H1 (cell line): ENCODE data around the gene OAT. TPM values are rescaled to one million over a fixed set of nuclear protein-coding genes. Genes with fewer than 3 reads are reported as not detected.

Source experiments
- CTCF ChIA-PET: fragments of 300-600 bp; sonication (Branson Sonifier 250); formaldehyde crosslinking; loops from one replicate; lab custom pipeline; 2021; ENCODE audit not compliant: partially characterized antibody; lab: Charles Lee
- POLR2A ChIA-PET: fragments of 300-600 bp; sonication (Branson Sonifier 250); formaldehyde crosslinking; loops from one replicate; lab custom pipeline; 2021; ENCODE audit warnings: inconsistent platforms; ENCODE audit not compliant: partially characterized antibody; lab: Charles Lee
- DNase-seq, 2 experiments: peaks; one replicate each; pipeline versions ENCODE4 v3.0.0 to v3.0.0-alpha.2; 2010 to 2022; ENCODE audit warnings: low spot score in 2 of 2, low read depth in 1 of 2, mixed read lengths in 1 of 2
- FAIRE-seq: peaks from 2 replicates; lab custom pipeline; 2011; peaks lifted over from hg19 to GRCh38; lab: Jason Lieb, UNC
- H2AFZ ChIP-seq: 2 replicates; pipeline ENCODE4 v1.8.1; 2012; ENCODE audit warnings: low read length, inconsistent platforms
- H2AK5ac ChIP-seq: 2 replicates; pipeline ENCODE4 v1.6.1; 2013; ENCODE audit warnings: low read depth, low read length
- H2BK120ac ChIP-seq: replicated peaks from 2 replicates; pipeline ENCODE3; 2013; ENCODE audit warnings: low read depth, low read length, inconsistent platforms
- H2BK12ac ChIP-seq: 2 replicates; pipeline ENCODE4 v1.6.1; 2013; ENCODE audit warnings: low read depth, low read length
- H2BK15ac ChIP-seq: 2 replicates; pipeline ENCODE4 v1.6.1; 2013; ENCODE audit warnings: low read length
- H2BK20ac ChIP-seq: 2 replicates; pipeline ENCODE4 v1.6.1; 2013; ENCODE audit warnings: low read length
- H2BK5ac ChIP-seq: 2 replicates; pipeline ENCODE4 v1.6.1; 2013; ENCODE audit warnings: low read depth, low read length
- H3K14ac ChIP-seq: 2 replicates; pipeline ENCODE4 v1.6.1; 2013; ENCODE audit warnings: inconsistent platforms; ENCODE audit not compliant: insufficient read length
- H3K18ac ChIP-seq: 2 replicates; pipeline ENCODE4 v1.6.1; 2013; ENCODE audit warnings: low read length; ENCODE audit errors: extremely low read depth
- H3K23ac ChIP-seq: 2 replicates; pipeline ENCODE4 v1.6.1; 2013; ENCODE audit warnings: inconsistent platforms; ENCODE audit not compliant: insufficient read length
- H3K23me2 ChIP-seq: 2 replicates; pipeline ENCODE4 v1.6.1; 2013; ENCODE audit warnings: low read depth, low read length
- H3K27ac ChIP-seq: 2 replicates; pipeline ENCODE4 v1.6.1; 2011; ENCODE audit warnings: low read depth, low read length, inconsistent platforms
- H3K27me3 ChIP-seq, 4 experiments: replicated peaks in 1 of 4; 1 replicate in 1 of 4; 2 replicates in 3 of 4; pipeline versions ENCODE4 v1.6.1 to v1.8.1; 2011 to 2013; ENCODE audit warnings: low read length in 3 of 4, mild to moderate bottlenecking in 3 of 4, inconsistent platforms in 2 of 4, mixed read lengths in 2 of 4, moderate library complexity in 1 of 4; ENCODE audit not compliant: control insufficient read depth in 3 of 4, insufficient read depth in 3 of 4; ENCODE audit errors: extremely low read depth in 1 of 4
- H3K36me3 ChIP-seq, 4 experiments: 2 replicates each; pipeline versions ENCODE4 v1.6.1 to v1.8.1; 2011 to 2013; ENCODE audit warnings: mild to moderate bottlenecking in 4 of 4, low read length in 3 of 4, moderate library complexity in 2 of 4, control low read depth in 1 of 4, inconsistent platforms in 1 of 4; ENCODE audit not compliant: insufficient read depth in 4 of 4, control insufficient read depth in 2 of 4
- H3K4ac ChIP-seq: replicated peaks from 2 replicates; pipeline ENCODE3; 2013; ENCODE audit warnings: low read length, low read depth, mixed read lengths, inconsistent platforms; ENCODE audit not compliant: insufficient read length
- H3K4me1 ChIP-seq, 4 experiments: replicated peaks in 1 of 4; 1 replicate in 1 of 4; 2 replicates in 3 of 4; pipeline versions ENCODE4 v1.6.1 to v1.8.1; 2011 to 2013; ENCODE audit warnings: low read length in 3 of 4, inconsistent platforms in 2 of 4, mixed read lengths in 1 of 4; ENCODE audit not compliant: insufficient read depth in 4 of 4, control insufficient read depth in 3 of 4
- H3K4me2 ChIP-seq, 2 experiments: 2 replicates each; pipeline versions ENCODE4 v1.6.1 to v1.8.1; 2011 to 2013; ENCODE audit warnings: low read depth in 2 of 2, low read length in 2 of 2, control low read depth in 1 of 2, inconsistent platforms in 1 of 2, mild to moderate bottlenecking in 1 of 2; ENCODE audit not compliant: insufficient read depth in 1 of 2
- H3K4me3 ChIP-seq, 4 experiments: fragments of 200-600, 300-600 bp in 1 of 4; sonication (generic), shearing (Covaris generic), sonication (Bioruptor Twin) in 1 of 4; 2 replicates each; pipeline versions ENCODE4 v1.5.1 to v1.8.1; 2011 to 2016; ENCODE audit warnings: low read length in 4 of 4, low read depth in 3 of 4, control low read depth in 2 of 4, inconsistent platforms in 2 of 4, mild to moderate bottlenecking in 2 of 4, mixed read lengths in 1 of 4, moderate library complexity in 1 of 4; ENCODE audit not compliant: insufficient read depth in 2 of 4; ENCODE audit errors: extremely low read depth in 1 of 4
- H3K56ac ChIP-seq: replicated peaks from 2 replicates; pipeline ENCODE3; 2013; ENCODE audit warnings: low read depth, mild to moderate bottlenecking, mixed read lengths, low read length, inconsistent platforms; ENCODE audit not compliant: insufficient read length
- H3K79me1 ChIP-seq: 2 replicates; pipeline ENCODE4 v1.6.1; 2013; ENCODE audit warnings: low read depth, low read length, control low read depth
- H3K79me2 ChIP-seq, 2 experiments: 2 replicates each; pipeline versions ENCODE4 v1.6.1 to v1.8.1; 2012 to 2013; ENCODE audit warnings: low read length in 2 of 2, mild to moderate bottlenecking in 2 of 2, inconsistent platforms in 1 of 2; ENCODE audit not compliant: insufficient read depth in 2 of 2, control insufficient read depth in 1 of 2
- H3K9ac ChIP-seq, 4 experiments: replicated peaks in 1 of 4; 1 replicate in 1 of 4; 2 replicates in 3 of 4; pipeline versions ENCODE4 v1.6.1 to v1.8.1; 2011 to 2013; ENCODE audit warnings: low read depth in 3 of 4, low read length in 3 of 4, control low read depth in 2 of 4, mild to moderate bottlenecking in 2 of 4, moderate library complexity in 2 of 4, inconsistent platforms in 1 of 4; ENCODE audit errors: extremely low read depth in 1 of 4
- H3K9me3 ChIP-seq, 2 experiments: 2 replicates each; pipeline versions ENCODE4 v1.6.1 to v1.8.1; 2012 to 2013; ENCODE audit warnings: mild to moderate bottlenecking in 2 of 2, moderate library complexity in 2 of 2, control low read depth in 1 of 2, inconsistent platforms in 1 of 2, low read depth in 1 of 2, low read length in 1 of 2, mixed read lengths in 1 of 2; ENCODE audit not compliant: insufficient read depth in 2 of 2
- H4K20me1 ChIP-seq, 2 experiments: replicated peaks in 1 of 2; 2 replicates each; pipeline versions ENCODE3 to v1.8.1; 2011 to 2013; ENCODE audit warnings: inconsistent platforms in 2 of 2, low read length in 2 of 2, mild to moderate bottlenecking in 1 of 2; ENCODE audit not compliant: insufficient read depth in 2 of 2, control insufficient read depth in 1 of 2
- H4K5ac ChIP-seq: 2 replicates; pipeline ENCODE4 v1.6.1; 2013; ENCODE audit warnings: low read length, low read depth, mixed read lengths, inconsistent platforms; ENCODE audit not compliant: insufficient read length
- H4K8ac ChIP-seq: 2 replicates; pipeline ENCODE4 v1.8.0; 2013; ENCODE audit warnings: mild to moderate bottlenecking, moderate library complexity, low read length, inconsistent platforms; ENCODE audit not compliant: insufficient read depth; ENCODE audit errors: extremely low read depth
- H4K91ac ChIP-seq: replicated peaks from 2 replicates; pipeline ENCODE3; 2013; ENCODE audit warnings: low read length, mixed read lengths, inconsistent platforms; ENCODE audit not compliant: insufficient read length
- MAFK ChIP-seq: IDR thresholded peaks from 2 replicates; pipeline ENCODE4 v1.6.1; 2012; ENCODE audit warnings: low read depth, mild to moderate bottlenecking, improper control_type of control experiment, low read length
- RAD21 ChIP-seq, 2 experiments: IDR thresholded peaks in 1 of 2; conservative IDR thresholded peaks in 1 of 2; 2 replicates each; pipeline ENCODE4 v1.6.1; 2011; ENCODE audit warnings: low read depth in 2 of 2, low read length in 2 of 2, improper control_type of control experiment in 1 of 2, inconsistent platforms in 1 of 2, mild to moderate bottlenecking in 1 of 2, moderate library complexity in 1 of 2
- SIN3A ChIP-seq, 2 experiments: IDR thresholded peaks in 1 of 2; conservative IDR thresholded peaks in 1 of 2; 2 replicates each; pipeline ENCODE4 v1.6.1; 2011 to 2012; ENCODE audit warnings: low read length in 2 of 2, improper control_type of control experiment in 1 of 2, low read depth in 1 of 2, mild to moderate bottlenecking in 1 of 2
- TAF7 ChIP-seq: optimal IDR thresholded peaks from 2 replicates; pipeline ENCODE3; 2011; ENCODE audit warnings: low read depth, mild to moderate bottlenecking, inconsistent platforms, low read length, moderate library complexity, borderline replicate concordance
- WGBS, 2 experiments: shearing (Covaris generic) in 1 of 2; methylation state at CpG; one replicate each; pipeline versions ENCODE4 v1.1.6 to v1.1.7; 2013 to 2015; ENCODE audit warnings: low lambda C conversion rate in 2 of 2, mixed read lengths in 2 of 2, inconsistent platforms in 1 of 2, low coverage in 1 of 2, missing lambda C conversion rate in 1 of 2; ENCODE audit not compliant: insufficient replicate concordance in 2 of 2, insufficient coverage in 1 of 2, insufficient read length in 1 of 2; ENCODE audit errors: extremely low coverage in 1 of 2, missing lambda C conversion rate in 1 of 2; 5-methylcytosine and 5-hydroxymethylcytosine counted together
- polyA plus RNA-seq, 7 experiments: library from polyadenylated mRNA; depleted of rRNA in 3 of 7; stranded (reverse) in 5 of 7; unstranded in 2 of 7; fragments of >200 nt in 5 of 7; fragments of 200-250 nt in 2 of 7; gene quantifications; 1 replicate in 5 of 7; 2 replicates in 1 of 7; 4 replicates in 1 of 7; pipeline versions ENCODE4 v1.2.1 to v1.2.3, GENCODE V29; 2011 to 2013; ENCODE audit warnings: missing spikeins in 2 of 7, mixed read lengths in 2 of 7
- total RNA-seq: library from RNA; stranded (reverse); fragmentation: NEBNext Ultra II Directional; extraction: Animal tissue kit (Norgen Biotek cat#: 25700); gene quantifications from 2 replicates; pipeline ENCODE4 v1.2.1, GENCODE V29; 2021

Gene OAT
- total and polyA plus RNA-seq, 2 of the 8 experiments (the other 6 are each of a cell fraction or from before 2014, with no cell fraction given), result 67.8 to 121 TPM

GRCh38 chr10:124369986-124370385 is 48.7 kb downstream of the OAT start:
- no peak overlapping the region for H2AK5ac ChIP-seq
- ChIA-PET CTCF (interaction anchor here (0.7 to 2.4 kb wide), 4 partner anchors 12 to 375 kb away, joined by 3 to 13 read pairs (median 7); no protein-coding TSS in a partner anchor), POLR2A (interaction anchor here (1.4 kb wide), 1 partner anchor 14 kb away, joined by 3 read pairs; no protein-coding TSS in a partner anchor)
- H3K18ac ChIP-seq, result no peak overlapping the region
- no peaks in the 10 kb centered on the region for H3K36me3 ChIP-seq
- WGBS, 2 experiments, result 89% methylated on average over 4 of the region's 4 CpGs; no CpG with 5 or more reads in 1 of the 2 experiments
- H4K91ac ChIP-seq, result no peak overlapping the region
- no peak overlapping the region for H3K9ac ChIP-seq
- H4K8ac ChIP-seq, result no peak overlapping the region
- H3K27me3 ChIP-seq, result no peaks in the 10 kb centered on the region; a peak in 1 of 7 replicates
- no peak overlapping the region for H3K56ac ChIP-seq
- peaks cover 2 to 4% (median 3%) of the 10 kb centered on the region in 4 experiments; a peak in 4 of 7 replicates for H3K4me1 ChIP-seq
- H3K79me2 ChIP-seq, result no peaks in the 10 kb centered on the region
- no peak overlapping the region for H2BK120ac ChIP-seq
- no peak overlapping the region for H3K27ac ChIP-seq
- H4K20me1 ChIP-seq, result no peaks in the 10 kb centered on the region
- no peak for DNase-seq
- H3K4me3 ChIP-seq, result no peak overlapping the region
- no peak overlapping the region for H2BK15ac ChIP-seq
- no peak overlapping the region for H3K4me2 ChIP-seq
- no peak overlapping the region for H2BK20ac ChIP-seq
- H3K4ac ChIP-seq, result no peak overlapping the region
- no peak overlapping the region for H2BK5ac ChIP-seq
- H3K9me3 ChIP-seq, result no peaks in the 10 kb centered on the region
- no peak overlapping the region for H2BK12ac ChIP-seq
- H3K23me2 ChIP-seq, result no peaks in the 10 kb centered on the region
- FAIRE-seq, result no peak
- no peak overlapping the region for H3K23ac ChIP-seq
- H2AFZ ChIP-seq, result no peak overlapping the region
- H4K5ac ChIP-seq, result no peak overlapping the region
- no peak overlapping the region for H3K14ac ChIP-seq
- H3K79me1 ChIP-seq, result no peaks in the 10 kb centered on the region
- TF ChIP-seq TAF7, result no peak
- no peak for TF ChIP-seq RAD21 (IDR thresholded peaks at IDR 0.05 in 1 of 2, conservative IDR thresholded peaks at IDR 0.05 in 1 of 2; ENCODE audit: low read depth in 2 of 2, low read length in 2 of 2)
- TF ChIP-seq SIN3A (conservative IDR thresholded peaks at IDR 0.05 in 1 of 2, IDR thresholded peaks at IDR 0.05 in 1 of 2; ENCODE audit: low read depth in 1 of 2, low read length in 2 of 2), result no peak
- no peak for TF ChIP-seq MAFK
